Loucy (cell line): Measurements from ENCODE around the gene C5orf47.
A peak's percentile ranks its signal among the peaks of the same experiment; 100 is the strongest.

Source experiments
- H2AFZ ChIP-seq: fragments of 200-600 bp; sonication (generic); 2 replicates; pipeline ENCODE4 v1.6.0; 2016; ENCODE audit warnings: antibody characterized with exemption, mild to moderate bottlenecking, low read length, moderate library complexity
- H3F3A ChIP-seq: fragments of 200-600 bp; 2 replicates; pipeline ENCODE4 v1.6.0; 2016; ENCODE audit warnings: antibody characterized with exemption, low read depth, mild to moderate bottlenecking
- H3K27me3 ChIP-seq: fragments of 200-600 bp; sonication (generic); 2 replicates; pipeline ENCODE4 v1.6.1; 2014; ENCODE audit warnings: low read length, mild to moderate bottlenecking; ENCODE audit not compliant: insufficient read depth, poor library complexity, severe bottlenecking
- H3K36me3 ChIP-seq: fragments of 200-600 bp; sonication (generic); 2 replicates; pipeline ENCODE4 v1.6.1; 2016; ENCODE audit warnings: low read length; ENCODE audit not compliant: insufficient read depth
- H3K4me1 ChIP-seq: fragments of 200-600 bp; sonication (generic); 2 replicates; pipeline ENCODE4 v1.5.1; 2014; ENCODE audit warnings: low read length, mild to moderate bottlenecking; ENCODE audit not compliant: insufficient read depth, poor library complexity, severe bottlenecking
- H3K4me2 ChIP-seq: fragments of 200-600 bp; sonication (generic); 2 replicates; pipeline ENCODE4 v1.6.0; 2014; ENCODE audit warnings: antibody characterized with exemption, low read length, low read depth, mild to moderate bottlenecking; ENCODE audit not compliant: poor library complexity, severe bottlenecking
- H3K4me3 ChIP-seq: fragments of 200-600 bp; sonication (generic); 2 replicates; pipeline ENCODE4 v1.5.1; 2014; ENCODE audit warnings: low read length, mild to moderate bottlenecking, mixed read lengths; ENCODE audit not compliant: poor library complexity, severe bottlenecking
- H3K79me2 ChIP-seq: fragments of 200-600 bp; sonication (generic); 2 replicates; pipeline ENCODE4 v1.6.1; 2014; ENCODE audit warnings: low read length; ENCODE audit not compliant: insufficient read depth
- H3K9ac ChIP-seq: fragments of 200-600 bp; sonication (generic); 2 replicates; pipeline ENCODE4 v1.6.0; 2014; ENCODE audit warnings: mild to moderate bottlenecking, low read depth, low read length, moderate library complexity; ENCODE audit not compliant: poor library complexity, severe bottlenecking
- H3K9me2 ChIP-seq: fragments of 200-600 bp; sonication (generic); replicated peaks from 2 replicates; pipeline ENCODE4 v1.6.1; 2016; ENCODE audit warnings: low read depth, low read length, mixed read lengths
- H3K9me3 ChIP-seq: fragments of 200-600 bp; sonication (generic); 2 replicates; pipeline ENCODE4 v1.6.1; 2014; ENCODE audit warnings: mild to moderate bottlenecking, antibody characterized with exemption, low read length, low read depth; ENCODE audit not compliant: insufficient read depth
- H4K20me1 ChIP-seq: fragments of 200-600 bp; sonication (generic); 2 replicates; pipeline ENCODE4 v1.6.0; 2014; ENCODE audit warnings: antibody characterized with exemption, low read length, mild to moderate bottlenecking; ENCODE audit not compliant: insufficient read depth, poor library complexity, severe bottlenecking
- EZH2phosphoT487 ChIP-seq: fragments of 200-600 bp; IDR thresholded peaks from 2 replicates; pipeline ENCODE4 v1.6.1; 2018; ENCODE audit warnings: antibody characterized with exemption, mild to moderate bottlenecking, moderate library complexity, borderline replicate concordance
- TF ChIP-seq, protein P1 (sequence below): fragments of 200-600 bp; sonication (generic); conservative IDR thresholded peaks from 2 replicates; pipeline ENCODE4 v1.5.1; 2014; ENCODE audit warnings: mild to moderate bottlenecking, antibody characterized with exemption, low read length

C5orf47 gene

DNA sequence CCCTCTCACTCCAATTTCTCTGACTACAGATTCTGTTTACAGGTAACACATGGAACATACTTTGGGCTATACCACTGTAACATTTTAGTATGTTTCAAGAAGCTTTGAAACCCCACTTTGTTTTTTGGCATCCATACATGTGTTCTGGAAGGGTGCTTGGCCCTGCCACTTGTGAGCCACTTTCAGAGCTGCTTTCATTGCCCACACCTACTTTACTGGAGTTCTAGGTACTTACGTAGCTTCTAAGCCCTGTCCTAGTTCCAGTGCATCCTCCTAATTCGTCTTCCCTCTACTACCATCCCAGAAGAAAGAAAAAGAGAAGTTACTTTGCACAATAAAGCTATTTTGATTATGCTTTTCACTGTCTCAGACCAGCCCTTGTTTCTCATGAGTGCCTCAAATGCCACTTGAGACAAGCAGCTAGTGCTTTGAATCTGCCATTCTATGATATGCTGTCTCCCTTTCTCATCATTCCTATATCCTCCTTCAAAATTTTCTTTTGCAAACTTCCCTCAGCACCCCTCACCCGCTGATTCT is 26.5 kb upstream of the C5orf47 start:
- Histone ChIP-seq H3K9me2 (no peaks in the 10 kb centered on the region), H2AFZ (no peak overlapping the region), H3K27me3 (no peaks in the 10 kb centered on the region), H3K4me3 (no peak overlapping the region), H3K79me2 (no peaks in the 10 kb centered on the region), H3K36me3 (no peaks in the 10 kb centered on the region), H3K9me3 (no peaks in the 10 kb centered on the region), H4K20me1 (no peaks in the 10 kb centered on the region), H3F3A (no peaks in the 10 kb centered on the region), H3K4me2 (no peak overlapping the region), H3K9ac (no peak overlapping the region), H3K4me1 (no peaks in the 10 kb centered on the region)
- TF ChIP-seq, protein P1, sequence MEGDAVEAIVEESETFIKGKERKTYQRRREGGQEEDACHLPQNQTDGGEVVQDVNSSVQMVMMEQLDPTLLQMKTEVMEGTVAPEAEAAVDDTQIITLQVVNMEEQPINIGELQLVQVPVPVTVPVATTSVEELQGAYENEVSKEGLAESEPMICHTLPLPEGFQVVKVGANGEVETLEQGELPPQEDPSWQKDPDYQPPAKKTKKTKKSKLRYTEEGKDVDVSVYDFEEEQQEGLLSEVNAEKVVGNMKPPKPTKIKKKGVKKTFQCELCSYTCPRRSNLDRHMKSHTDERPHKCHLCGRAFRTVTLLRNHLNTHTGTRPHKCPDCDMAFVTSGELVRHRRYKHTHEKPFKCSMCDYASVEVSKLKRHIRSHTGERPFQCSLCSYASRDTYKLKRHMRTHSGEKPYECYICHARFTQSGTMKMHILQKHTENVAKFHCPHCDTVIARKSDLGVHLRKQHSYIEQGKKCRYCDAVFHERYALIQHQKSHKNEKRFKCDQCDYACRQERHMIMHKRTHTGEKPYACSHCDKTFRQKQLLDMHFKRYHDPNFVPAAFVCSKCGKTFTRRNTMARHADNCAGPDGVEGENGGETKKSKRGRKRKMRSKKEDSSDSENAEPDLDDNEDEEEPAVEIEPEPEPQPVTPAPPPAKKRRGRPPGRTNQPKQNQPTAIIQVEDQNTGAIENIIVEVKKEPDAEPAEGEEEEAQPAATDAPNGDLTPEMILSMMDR = no peak
- no peak for TF ChIP-seq EZH2phosphoT487

DNA sequence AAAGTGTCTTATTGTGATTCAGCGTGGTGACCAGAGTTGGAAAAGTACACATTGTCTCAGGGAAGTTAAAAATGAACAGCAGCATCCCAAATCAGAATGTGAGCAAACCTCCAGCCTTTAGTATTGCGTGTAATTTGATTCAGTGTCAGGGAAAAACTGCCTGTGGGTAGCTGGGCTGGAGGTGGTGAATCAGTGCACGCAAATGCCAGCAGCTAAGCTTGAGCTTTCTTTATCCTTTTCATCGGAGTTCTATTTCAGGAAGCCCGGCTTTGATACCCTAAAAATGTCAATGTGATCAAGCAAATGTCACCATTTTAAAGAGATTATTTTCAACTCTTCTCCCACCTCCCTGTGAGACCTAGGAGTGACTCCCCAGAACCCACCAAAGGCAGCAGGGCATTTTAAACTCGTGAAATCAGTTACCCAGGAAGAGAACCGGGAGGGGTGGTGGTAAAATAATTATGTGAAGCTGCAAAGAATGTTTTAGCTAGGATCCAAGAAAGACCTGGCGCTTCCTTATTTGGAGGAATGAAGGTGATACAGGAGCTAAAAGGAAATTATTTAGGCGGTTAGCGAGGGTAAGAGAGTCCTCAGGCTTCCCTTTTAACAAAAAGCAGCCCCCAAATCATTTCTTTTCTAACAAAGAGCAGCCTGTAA is 25.7 kb upstream of the C5orf47 start:
- Histone ChIP-seq H3K9ac (peak overlapping the region; percentile 56), H2AFZ (no peak overlapping the region), H3K9me3 (no peaks in the 10 kb centered on the region), H3K9me2 (no peaks in the 10 kb centered on the region), H3F3A (no peaks in the 10 kb centered on the region), H3K79me2 (no peaks in the 10 kb centered on the region), H3K4me2 (peak overlapping the region; percentile 24), H3K27me3 (no peaks in the 10 kb centered on the region), H3K36me3 (no peaks in the 10 kb centered on the region), H3K4me3 (peak overlapping the region; percentile 52), H4K20me1 (no peaks in the 10 kb centered on the region), H3K4me1 (no peaks in the 10 kb centered on the region)
- TF ChIP-seq EZH2phosphoT487 = no peak
- TF ChIP-seq, protein P1 = no peak

DNA sequence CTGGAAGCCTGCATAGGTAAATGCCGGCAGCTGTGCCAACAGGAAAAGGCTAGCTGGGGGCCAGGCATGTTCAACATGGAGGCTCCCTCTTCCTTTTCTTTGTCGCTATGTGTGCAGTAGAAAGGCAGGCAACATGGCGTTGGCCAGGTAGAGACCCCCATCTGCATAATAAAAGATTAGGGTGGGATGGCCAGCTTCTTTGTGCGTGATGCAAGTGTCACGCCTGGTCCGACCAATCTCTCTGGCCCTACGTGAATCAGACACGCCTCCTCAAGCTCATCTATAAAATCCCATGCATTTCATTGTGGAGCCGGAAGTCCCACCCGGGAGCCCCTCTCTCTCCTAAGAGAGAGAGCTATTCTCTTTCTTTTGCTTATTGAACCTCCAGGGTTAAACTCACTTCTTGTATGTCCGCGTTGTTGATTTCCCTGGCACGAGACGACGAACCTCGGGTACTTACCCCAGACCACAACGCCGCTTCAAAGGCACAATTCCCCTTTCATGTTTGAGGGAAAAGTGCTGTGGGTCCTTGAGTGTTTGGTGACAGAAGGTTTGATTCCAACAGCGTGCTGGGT is 25.0 kb upstream of the C5orf47 start:
- Histone ChIP-seq H2AFZ (no peak overlapping the region), H3K4me1 (no peaks in the 10 kb centered on the region), H4K20me1 (no peaks in the 10 kb centered on the region), H3K9me2 (no peaks in the 10 kb centered on the region), H3K9me3 (no peaks in the 10 kb centered on the region), H3K36me3 (no peaks in the 10 kb centered on the region), H3K79me2 (no peaks in the 10 kb centered on the region), H3F3A (no peaks in the 10 kb centered on the region), H3K4me3 (peak overlapping the region; percentile 52), H3K4me2 (peak overlapping the region; percentile 24), H3K9ac (peak overlapping the region; percentile 56), H3K27me3 (no peaks in the 10 kb centered on the region)
- TF ChIP-seq, protein P1 = no peak
- no peak for TF ChIP-seq EZH2phosphoT487
